Sigmoid colon (tissue), 7 donors: ENCODE measurements around the gene ETS2. TPM values are rescaled to one million over a fixed set of nuclear protein-coding genes. Genes with fewer than 3 reads are reported as not detected.

Experiments used
- DNase-seq: peaks from one replicate; pipeline ENCODE4 v3.0.0-alpha.2; 2019
- H3K27ac ChIP-seq, 4 donors: fragments of 200-600 bp; sonication (generic); one replicate each; pipeline ENCODE4 v1.5.1; 2016 to 2019; ENCODE audit warnings: mild to moderate bottlenecking in 1 of 4
- H3K27me3 ChIP-seq, 3 donors: fragments of 200-600 bp; sonication (generic); one replicate each; pipeline ENCODE4 v1.5.1; 2019; ENCODE audit warnings: mild to moderate bottlenecking in 1 of 3
- H3K36me3 ChIP-seq, 4 donors: fragments of 200-600 bp; sonication (generic); one replicate each; pipeline ENCODE4 v1.5.1; 2016 to 2019
- H3K4me1 ChIP-seq, 4 donors: fragments of 200-600 bp; sonication (generic); one replicate each; pipeline ENCODE4 v1.5.1; 2017 to 2019
- H3K4me3 ChIP-seq, 4 donors: fragments of 200-600 bp; sonication (generic); one replicate each; pipeline ENCODE4 v1.5.1; 2017 to 2019; ENCODE audit warnings: mild to moderate bottlenecking in 2 of 4, moderate library complexity in 1 of 4
- H3K9me3 ChIP-seq, 4 donors: fragments of 200-600 bp in 3 of 4; sonication (generic) in 3 of 4; one replicate each; pipeline versions ENCODE4 v1.5.1 to v1.6.1; 2013 to 2019
- EP300 ChIP-seq, 4 donors: sonication (generic); formaldehyde crosslinking; IDR thresholded peaks; one replicate each; pipeline ENCODE4 v1.6.1; 2017; ENCODE audit warnings: antibody characterized with exemption in 4 of 4
- POLR2A ChIP-seq, 2 donors: fragments of 450-650 bp; IDR thresholded peaks; one replicate each; pipeline ENCODE4 v1.6.1; 2016; ENCODE audit warnings: antibody characterized with exemption in 2 of 2, mild to moderate bottlenecking in 2 of 2, moderate library complexity in 2 of 2
- POLR2AphosphoS5 ChIP-seq, 4 donors: sonication (generic); formaldehyde crosslinking; IDR thresholded peaks; one replicate each; pipeline ENCODE4 v1.6.1; 2017; ENCODE audit warnings: antibody characterized with exemption in 4 of 4
- WGBS, 2 donors: extraction: QIAGEN DNeasy Blood & Tissue Kit; methylation state at CpG; one replicate each; pipeline ENCODE4 v1.1.7; 2013; 5-methylcytosine and 5-hydroxymethylcytosine counted together
- intact Hi-C: fragments of 100-400 bp; cut with DNase I; formaldehyde crosslinking; loops from one replicate; pipeline ENCODE4 v1.15.1; 2023
- polyA plus RNA-seq, 3 donors: library from polyadenylated mRNA; stranded (reverse); fragments of 200-250 nt; gene quantifications; one replicate each; pipeline ENCODE4 v1.2.3, GENCODE V29; 2013
- total RNA-seq, 4 donors: library from RNA; depleted of rRNA; stranded (reverse); fragments of >200 nt; gene quantifications; one replicate each; pipeline ENCODE4 v1.1.0, GENCODE V29; 2016
- TF ChIP-seq, protein P1 (sequence below), 4 experiments: fragments of 450-650 bp in 3 of 4; fragments of 200-600 bp in 1 of 4; IDR thresholded peaks; one replicate each; pipeline ENCODE4 v1.5.1; 2016 to 2019; ENCODE audit warnings: antibody characterized with exemption in 4 of 4, mild to moderate bottlenecking in 3 of 4, moderate library complexity in 2 of 4
- donor health status: healthy with polysubstance abuse.
- donor health status: Bipolar disorder and iron deficiency.
- donor health status: healthy.

ETS2 gene
- total and polyA plus RNA-seq, 7 donors, result 32.1 to 133 (median 49.2) TPM

DNA sequence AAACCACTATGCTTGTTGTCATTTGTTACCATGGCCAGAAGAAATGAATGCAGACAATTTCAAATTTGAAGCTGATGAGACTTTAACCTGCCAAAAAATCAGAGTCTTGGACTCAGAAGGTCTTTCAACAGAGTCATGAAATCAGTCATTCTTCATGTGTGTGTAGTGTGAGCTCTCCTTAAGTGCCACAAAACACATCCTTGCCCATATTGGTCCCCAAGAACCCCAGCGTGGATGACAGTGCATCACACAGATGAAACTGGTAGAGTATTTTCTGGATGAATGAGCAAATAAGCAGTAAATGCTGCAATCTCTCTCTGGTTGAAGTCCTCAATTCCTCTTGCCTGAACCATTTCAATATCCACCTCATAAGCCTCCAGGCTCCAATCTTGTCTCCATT, 28.7 kb upstream of the ETS2 start:
- Histone ChIP-seq H3K4me3 (no peak overlapping the region), H3K36me3 (no peaks in the 10 kb centered on the region), H3K4me1 (peaks cover 0 to 5% (median 2%) of the 10 kb centered on the region in 4 donors), H3K27me3 (no peaks in the 10 kb centered on the region), H3K27ac (no peak overlapping the region), H3K9me3 (peaks cover 0 to 4% (median under 1%) of the 10 kb centered on the region in 4 donors)
- 80 to 81% methylated on average over 1 of the region's 1 CpG for WGBS, 2 donors
- intact Hi-C loops, result no loop called here
- no peak for DNase-seq
- TF ChIP-seq POLR2AphosphoS5 (IDR thresholded peaks at IDR 0.05) (no peak), POLR2A (IDR thresholded peaks at IDR 0.05) (no peak), EP300 (IDR thresholded peaks at IDR 0.05) (no peak)
- TF ChIP-seq, protein P1, sequence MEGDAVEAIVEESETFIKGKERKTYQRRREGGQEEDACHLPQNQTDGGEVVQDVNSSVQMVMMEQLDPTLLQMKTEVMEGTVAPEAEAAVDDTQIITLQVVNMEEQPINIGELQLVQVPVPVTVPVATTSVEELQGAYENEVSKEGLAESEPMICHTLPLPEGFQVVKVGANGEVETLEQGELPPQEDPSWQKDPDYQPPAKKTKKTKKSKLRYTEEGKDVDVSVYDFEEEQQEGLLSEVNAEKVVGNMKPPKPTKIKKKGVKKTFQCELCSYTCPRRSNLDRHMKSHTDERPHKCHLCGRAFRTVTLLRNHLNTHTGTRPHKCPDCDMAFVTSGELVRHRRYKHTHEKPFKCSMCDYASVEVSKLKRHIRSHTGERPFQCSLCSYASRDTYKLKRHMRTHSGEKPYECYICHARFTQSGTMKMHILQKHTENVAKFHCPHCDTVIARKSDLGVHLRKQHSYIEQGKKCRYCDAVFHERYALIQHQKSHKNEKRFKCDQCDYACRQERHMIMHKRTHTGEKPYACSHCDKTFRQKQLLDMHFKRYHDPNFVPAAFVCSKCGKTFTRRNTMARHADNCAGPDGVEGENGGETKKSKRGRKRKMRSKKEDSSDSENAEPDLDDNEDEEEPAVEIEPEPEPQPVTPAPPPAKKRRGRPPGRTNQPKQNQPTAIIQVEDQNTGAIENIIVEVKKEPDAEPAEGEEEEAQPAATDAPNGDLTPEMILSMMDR (IDR thresholded peaks at IDR 0.05), result no peak

DNA sequence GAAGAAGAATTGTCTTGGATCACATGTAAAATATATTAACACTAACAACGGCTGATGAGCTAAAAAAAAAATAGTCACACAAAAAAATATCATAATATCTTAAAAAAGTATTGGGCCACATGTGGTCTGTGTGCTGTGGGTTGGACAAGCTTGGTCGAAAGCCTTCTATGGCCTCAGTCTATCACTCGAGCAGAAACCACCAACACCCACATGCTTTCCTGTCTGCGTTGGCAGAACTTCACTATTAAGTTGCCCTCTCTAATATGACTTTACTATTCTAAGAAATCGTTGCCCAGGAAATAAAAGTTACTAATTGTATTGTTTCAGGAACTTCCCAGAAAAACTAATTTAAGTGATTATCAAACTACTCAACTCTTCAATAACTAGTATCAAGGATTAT, 28.2 kb upstream of the ETS2 start:
- Histone ChIP-seq H3K4me1 (peaks cover 0 to 5% (median 2%) of the 10 kb centered on the region in 4 donors), H3K36me3 (no peaks in the 10 kb centered on the region), H3K4me3 (no peak overlapping the region), H3K27ac (no peak overlapping the region), H3K27me3 (no peaks in the 10 kb centered on the region), H3K9me3 (peaks cover 0 to 4% (median 2%) of the 10 kb centered on the region in 4 donors)
- intact Hi-C loops, result no loop called here
- TF ChIP-seq POLR2AphosphoS5 (IDR thresholded peaks at IDR 0.05), result no peak
- TF ChIP-seq, protein P1 (IDR thresholded peaks at IDR 0.05), result no peak
- TF ChIP-seq POLR2A (IDR thresholded peaks at IDR 0.05), result no peak
- no peak for TF ChIP-seq EP300 (IDR thresholded peaks at IDR 0.05)
- 42 to 68% methylated on average over 5 of the region's 5 CpGs for WGBS, 2 donors
- DNase-seq, result no peak

DNA sequence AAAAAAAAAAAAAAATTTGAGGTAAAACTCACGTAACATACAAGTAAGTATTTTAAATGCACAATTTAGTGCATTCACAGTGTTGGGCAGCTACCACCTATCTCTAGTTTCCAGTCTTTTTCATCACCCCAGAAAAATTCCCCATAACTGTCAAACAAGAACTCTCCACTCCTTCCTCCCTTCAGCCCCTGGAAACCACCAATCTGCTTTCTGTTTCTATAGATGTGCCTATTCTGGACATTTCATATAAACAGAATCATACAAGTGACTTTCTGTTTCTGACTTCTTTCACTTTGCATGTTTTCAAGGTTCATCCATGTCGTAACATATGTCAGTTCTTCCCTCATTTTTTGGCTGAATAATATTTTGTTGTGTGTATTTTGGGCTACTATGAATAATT, 24.9 kb upstream of the ETS2 start:
- Histone ChIP-seq H3K4me1 (no peaks in the 10 kb centered on the region), H3K9me3 (peaks cover 0 to 4% (median 2%) of the 10 kb centered on the region in 4 donors), H3K27me3 (no peaks in the 10 kb centered on the region), H3K36me3 (no peaks in the 10 kb centered on the region), H3K4me3 (no peak overlapping the region), H3K27ac (no peak overlapping the region)
- TF ChIP-seq POLR2AphosphoS5 (IDR thresholded peaks at IDR 0.05) (no peak), EP300 (IDR thresholded peaks at IDR 0.05) (no peak), POLR2A (IDR thresholded peaks at IDR 0.05) (no peak)
- TF ChIP-seq, protein P1 (IDR thresholded peaks at IDR 0.05), result no peak
- intact Hi-C loops, result no loop called here
- WGBS, 2 donors, result 67 to 83% methylated on average over 2 of the region's 2 CpGs
- DNase-seq, result no peak

DNA sequence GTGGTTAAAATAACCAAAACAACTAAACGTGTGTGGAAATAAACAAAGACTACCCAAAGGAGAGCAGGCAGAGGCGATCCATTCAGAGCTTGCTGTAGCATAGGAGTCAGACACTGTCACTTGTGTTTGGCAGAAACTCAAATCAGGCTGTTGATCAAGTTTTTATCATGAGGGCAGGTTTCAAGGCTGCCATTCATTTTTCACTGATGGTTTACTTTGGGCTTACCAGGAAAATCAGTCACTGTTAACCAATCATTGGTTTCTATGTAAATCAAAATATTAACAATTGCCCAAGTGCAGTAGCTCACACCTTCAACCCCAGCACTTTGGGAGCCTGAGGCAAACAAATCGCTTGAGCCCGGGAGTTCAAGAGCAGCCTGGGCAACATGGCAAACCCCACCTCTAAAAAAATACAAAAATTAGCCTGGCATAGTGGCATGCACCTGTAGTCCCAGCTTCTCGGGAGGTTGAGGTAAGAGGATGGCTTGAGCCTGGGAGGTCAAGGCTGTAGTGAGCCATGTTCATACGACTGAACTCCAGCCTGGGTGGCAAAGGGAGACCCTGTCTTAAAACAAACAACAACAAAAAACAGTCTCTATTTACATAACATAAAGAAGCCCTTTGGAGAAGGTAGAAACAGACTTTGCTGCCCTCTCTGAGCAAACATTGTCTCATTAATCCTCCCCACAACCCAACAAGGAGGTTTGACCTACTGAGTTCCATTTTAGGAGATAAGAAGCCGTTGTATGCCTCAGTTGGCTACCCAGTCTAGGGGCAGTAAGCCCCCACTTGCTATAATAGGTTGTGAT, 21.1 kb upstream of the ETS2 start:
- DNase-seq, result no peak
- Histone ChIP-seq H3K9me3 (peaks cover 0 to 4% (median 0%) of the 10 kb centered on the region in 4 donors), H3K4me3 (no peak overlapping the region), H3K27ac (no peak overlapping the region), H3K36me3 (no peaks in the 10 kb centered on the region), H3K27me3 (no peaks in the 10 kb centered on the region), H3K4me1 (no peaks in the 10 kb centered on the region)
- WGBS, 2 donors, result 74 to 87% methylated on average over 7 of the region's 7 CpGs
- no peak for TF ChIP-seq POLR2A (IDR thresholded peaks at IDR 0.05)
- TF ChIP-seq, protein P1 (IDR thresholded peaks at IDR 0.05), result no peak
- no peak for TF ChIP-seq POLR2AphosphoS5 (IDR thresholded peaks at IDR 0.05)
- TF ChIP-seq EP300 (IDR thresholded peaks at IDR 0.05), result no peak
- intact Hi-C loops, result no loop called here
